Activated CD4-positive, CD25-positive, alpha-beta regulatory T cell treated with anti-CD3 and anti-CD28 coated beads, Interleukin-2, amount 50 U/mL, for 72 hours (primary cell): ENCODE data around the gene SLC41A3.
"Not testable (repeated sequence)": the region's sequence is repeated elsewhere in the genome, so short reads cannot be mapped to it uniquely, and the experiment has no call there.

Experiments used
- DNase-seq: peaks from one replicate; pipeline ENCODE4 v3.0.0; 2021

Gene SLC41A3

DNA sequence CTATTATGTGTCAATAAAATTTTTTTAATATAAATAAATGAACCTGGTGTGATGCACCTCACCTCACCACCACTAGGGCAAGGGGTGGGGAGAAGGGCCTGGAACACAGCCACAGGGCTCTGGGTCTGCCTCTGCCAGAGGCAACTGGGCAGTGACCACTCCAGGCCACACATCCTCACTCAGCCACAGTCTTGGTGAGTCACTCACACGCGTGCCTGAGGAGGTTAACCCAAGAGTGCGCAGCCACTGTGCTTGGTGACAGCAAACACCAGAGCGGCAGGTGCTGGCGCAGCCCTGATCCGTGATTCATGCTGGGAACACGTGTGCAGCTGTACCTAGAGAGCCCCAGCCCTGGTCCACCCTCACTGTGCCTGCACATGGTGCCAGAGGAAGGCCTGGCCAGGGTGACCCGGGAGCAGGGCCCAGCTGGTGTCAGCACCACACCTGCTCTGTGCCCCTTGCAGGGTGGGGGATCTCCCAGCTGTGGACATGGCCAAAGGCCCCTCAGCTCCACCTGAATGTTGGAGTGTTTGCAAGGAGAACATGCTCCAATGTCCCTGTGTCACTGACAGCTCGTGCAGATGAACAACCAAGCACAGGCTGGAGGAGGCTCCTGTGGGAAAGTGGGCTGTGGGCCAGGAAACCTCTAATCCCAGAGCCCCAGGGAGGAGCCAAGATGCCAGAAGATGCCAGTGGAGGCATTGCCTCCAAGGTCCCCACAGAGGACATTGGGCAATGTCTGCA is 2.1 kb downstream of the SLC41A3 start:
- DNase-seq, result no peak

DNA sequence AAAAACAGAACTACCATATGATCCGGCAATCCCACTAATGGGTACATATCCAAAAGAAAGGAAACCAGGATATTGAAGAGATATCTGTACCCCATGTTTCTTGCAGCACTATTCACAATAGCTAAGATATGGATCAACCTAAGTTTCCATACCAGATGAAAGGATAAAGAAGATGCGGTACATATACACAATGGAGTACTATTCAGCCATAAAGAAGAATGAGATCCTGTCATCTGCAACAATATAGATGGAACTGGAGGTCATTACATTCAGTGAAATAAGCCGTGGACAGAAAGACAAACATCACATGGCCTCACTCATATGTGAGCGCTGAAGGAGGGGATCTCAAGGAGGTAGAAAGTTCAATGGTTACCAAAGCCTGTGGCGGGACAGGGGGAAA is 3.0 kb downstream of the SLC41A3 start:
- no peak for DNase-seq

GRCh38 chr3:126078866-126079265 is 5.1 kb downstream of the SLC41A3 start:
- no peak for DNase-seq

GRCh38 chr3:126077754-126078153 is 6.2 kb downstream of the SLC41A3 start:
- DNase-seq, result no peak

DNA sequence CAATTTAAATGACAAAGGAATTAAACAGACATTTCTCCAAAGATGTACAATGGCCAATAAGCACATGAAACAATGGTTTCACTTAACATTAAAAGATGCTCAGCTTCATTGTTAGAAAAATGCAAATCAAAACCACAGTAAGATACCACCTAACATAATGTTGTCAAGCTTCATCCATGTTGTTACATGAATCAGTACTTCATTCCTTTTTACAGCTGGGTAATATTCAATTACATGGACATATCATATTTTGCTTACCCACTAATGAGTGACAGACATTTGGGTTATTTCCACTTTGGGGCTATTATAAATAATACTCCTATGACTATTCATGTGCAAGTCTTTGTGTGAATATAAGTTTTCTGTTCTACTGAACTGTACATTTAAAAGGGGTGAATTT is 7.8 kb downstream of the SLC41A3 start:
- DNase-seq, result no peak

DNA sequence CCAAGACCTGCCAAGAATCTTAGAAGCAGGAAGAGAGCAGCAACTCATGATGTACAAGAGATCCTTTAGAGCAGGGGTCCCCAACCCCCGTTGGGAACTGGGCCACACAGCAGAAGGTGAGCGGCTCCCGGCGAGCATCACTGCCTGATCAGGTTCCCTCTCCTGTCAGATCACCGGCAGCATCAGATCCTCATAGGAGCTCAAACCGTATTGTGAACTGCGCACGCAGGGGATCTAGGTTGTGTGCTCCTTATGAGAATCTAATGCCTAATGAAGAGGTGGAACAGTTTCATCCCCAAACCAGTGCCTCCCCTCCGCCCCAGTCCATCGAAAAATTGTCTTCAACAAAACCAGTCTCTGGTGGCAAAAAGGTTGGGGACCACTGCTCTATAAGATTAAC is 13.8 kb downstream of the SLC41A3 start:
- no peak for DNase-seq

- DNase-seq, result no peak
These were observed 16.0 kb downstream of the SLC41A3 start for GRCh38 chr3:126067959-126068358.

GRCh38 chr3:126066676-126067075 is 17.2 kb downstream of the SLC41A3 start:
- DNase-seq, result not testable (repeated sequence)

GRCh38 chr3:126065876-126066275 is 18.0 kb downstream of the SLC41A3 start:
- DNase-seq, result no peak

DNA sequence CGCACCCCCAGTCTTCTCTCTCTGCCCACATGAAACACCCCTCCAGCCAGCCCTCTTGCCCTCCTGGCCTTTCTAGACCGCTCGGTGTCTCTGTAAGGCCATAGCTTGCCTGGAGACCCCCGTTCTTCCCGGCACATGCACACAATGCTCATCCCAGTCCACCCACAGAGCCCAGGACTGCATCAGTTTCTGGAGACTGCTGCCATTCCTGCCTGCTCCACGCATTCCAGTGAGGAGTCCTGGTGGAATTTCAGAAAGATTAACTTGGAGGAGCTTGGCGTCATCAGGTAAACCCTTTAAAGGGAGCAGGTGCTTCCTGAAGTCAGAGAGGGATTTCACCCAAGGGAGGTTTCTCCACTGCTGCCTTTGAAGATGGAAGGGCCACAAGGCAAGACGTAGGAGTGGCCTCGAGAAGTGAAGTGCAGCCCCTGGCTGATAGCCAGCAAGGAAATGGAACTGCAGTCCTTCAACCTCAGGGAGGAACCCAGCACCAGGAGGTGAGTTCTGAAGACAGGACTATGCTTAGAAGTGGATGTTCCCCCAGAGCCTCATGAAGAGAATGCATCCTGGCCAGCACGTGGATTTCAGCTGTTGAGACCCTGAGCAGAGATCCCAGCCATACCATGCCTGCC is 19.2 kb downstream of the SLC41A3 start:
- DNase-seq, result no peak

GRCh38 chr3:126063358-126063965 is 20.5 kb downstream of the SLC41A3 start:
- DNase-seq, result no peak

DNA sequence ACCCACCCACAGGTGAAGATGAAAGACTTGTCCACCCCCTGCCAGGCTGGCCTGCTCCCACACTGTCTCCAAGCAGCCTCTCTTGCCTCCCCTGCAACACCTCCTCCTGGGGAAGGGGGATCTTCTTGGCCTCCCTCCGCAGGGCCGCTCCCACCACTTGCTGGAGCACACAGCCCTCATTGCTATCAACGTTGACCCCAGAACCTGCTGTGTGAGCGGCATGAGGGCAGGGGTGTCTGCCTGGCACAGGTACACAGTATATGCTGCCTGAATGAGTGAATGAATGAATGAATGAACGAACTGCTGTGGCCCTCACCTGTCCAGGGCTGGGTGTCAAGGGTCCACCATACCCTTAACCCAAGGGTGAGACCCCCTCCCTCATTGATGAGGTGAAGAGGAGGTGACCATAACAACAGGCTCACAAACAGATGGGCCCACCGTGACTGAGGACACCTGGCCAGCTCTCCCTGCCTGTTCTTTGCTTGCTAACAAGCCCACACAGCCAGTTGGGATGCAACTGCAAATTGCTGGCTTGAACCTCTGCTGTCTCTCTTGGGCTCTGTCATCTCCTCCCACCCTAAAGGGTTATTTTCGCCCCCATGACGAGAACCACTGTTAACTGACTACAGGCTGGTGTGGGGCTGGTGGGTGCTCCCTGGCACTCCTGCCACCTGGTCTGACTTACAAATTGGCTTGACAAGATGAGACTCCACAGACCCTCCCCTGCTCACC is 22.5 kb downstream of the SLC41A3 start:
- no peak for DNase-seq

DNA sequence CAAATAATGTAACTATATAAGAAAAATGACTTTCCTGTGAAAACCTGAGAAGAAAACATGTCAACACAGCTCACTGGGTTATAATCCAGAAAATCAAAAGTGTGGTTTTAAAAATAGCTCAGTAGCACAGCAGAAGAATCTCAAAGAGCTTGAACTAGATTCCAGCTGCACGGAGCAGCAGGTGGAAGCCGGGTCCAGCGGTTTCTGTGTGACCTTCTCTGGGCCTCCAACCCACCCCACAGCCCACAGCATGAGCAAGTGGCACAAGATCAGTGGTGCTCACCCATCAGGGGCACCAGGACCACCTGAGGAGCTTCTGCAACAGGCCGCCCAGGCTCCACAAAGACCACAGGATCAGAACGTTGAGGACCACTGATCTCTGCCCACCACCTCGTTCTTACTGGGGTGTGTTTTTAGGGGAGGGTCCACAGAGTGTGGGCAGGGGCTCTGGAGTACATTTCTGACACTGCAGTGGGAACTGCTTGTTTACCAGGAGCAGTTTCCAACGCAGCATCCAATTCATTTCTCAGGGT is 23.2 kb downstream of the SLC41A3 start:
- no peak for DNase-seq

DNA sequence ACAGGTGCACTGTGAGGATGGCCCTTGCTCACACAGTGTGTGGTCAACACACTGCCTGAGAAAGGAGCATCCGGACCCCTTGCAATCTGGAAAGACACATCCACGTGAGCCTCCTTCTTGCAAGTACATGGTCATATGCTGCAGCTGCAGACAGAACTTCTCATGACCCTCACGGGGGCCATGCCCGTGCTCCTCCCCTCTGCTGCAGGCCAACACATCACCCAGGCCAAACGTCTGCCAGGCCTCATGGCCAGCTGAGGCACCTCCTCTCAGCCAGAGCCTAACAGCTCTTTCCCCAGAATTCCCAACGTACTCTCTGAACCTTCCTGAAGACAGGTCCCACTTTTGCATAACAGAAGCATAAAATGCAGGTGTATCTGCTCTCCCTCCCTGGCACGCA is 25.3 kb downstream of the SLC41A3 start:
- DNase-seq, result no peak

- DNase-seq, result no peak
These were observed 26.0 kb downstream of the SLC41A3 start for GRCh38 chr3:126057936-126058335.

GRCh38 chr3:126057501-126057819 is 26.5 kb downstream of the SLC41A3 start:
- DNase-seq, result no peak

DNA sequence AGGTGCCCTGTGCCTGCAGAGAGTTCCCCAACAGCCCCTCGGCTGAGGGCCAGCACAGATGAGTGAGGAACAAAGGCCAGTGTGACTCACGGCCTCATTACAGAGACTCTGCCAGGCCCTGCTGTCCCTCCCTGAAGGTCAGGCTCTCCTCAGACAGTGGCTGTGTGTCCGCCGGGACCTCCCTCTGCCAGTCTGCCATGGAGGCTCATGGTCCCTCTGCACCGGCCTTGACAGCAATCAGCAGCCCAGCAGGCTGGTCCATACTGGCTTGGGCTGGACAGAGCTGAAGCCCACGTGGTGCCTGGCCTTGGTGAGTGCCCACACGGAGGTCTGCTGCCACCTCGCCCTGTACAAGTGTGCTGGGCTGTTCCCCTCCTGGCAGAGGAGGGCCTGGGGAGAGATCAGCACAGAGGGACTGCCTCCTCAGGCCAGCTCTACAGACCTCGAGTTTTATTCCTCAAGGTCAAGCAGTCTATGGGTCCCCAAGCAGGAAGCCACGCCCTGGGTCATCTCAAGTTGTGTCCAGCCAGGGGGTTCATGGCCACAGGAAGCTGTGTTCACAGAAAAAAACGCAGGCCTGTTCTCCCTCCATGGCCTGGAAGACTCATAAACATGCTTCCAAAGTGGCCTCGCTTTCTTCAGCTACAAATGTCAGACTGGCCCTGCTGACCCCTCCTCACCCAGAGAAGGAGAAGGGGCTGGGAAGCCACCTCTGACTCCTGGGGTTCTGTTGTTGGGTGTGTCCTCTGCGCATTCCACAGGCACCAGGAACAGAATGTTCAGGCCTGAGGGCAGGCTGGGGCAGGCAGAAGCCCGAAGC is 27.0 kb downstream of the SLC41A3 start:
- no peak for DNase-seq

DNA sequence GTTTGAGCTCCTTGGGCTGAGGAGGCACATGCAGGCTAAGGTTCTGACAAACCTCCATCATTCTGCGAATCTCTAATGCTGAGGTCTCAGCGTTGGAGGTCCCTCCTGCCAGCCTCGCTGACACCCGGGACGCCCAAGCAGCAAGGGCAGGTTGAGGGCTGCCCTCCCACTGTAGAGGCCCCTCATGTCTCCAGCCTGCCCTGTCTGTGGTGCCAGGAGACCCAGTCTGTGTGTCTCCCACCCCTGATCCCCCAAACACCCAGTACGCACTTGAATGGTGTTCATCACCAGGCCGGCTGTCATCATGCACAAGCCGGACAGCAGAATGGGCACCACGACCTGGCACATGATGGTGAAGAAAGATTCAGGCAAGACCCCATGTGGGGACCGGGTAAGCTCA is 27.8 kb downstream of the SLC41A3 start:
- no peak for DNase-seq

DNA sequence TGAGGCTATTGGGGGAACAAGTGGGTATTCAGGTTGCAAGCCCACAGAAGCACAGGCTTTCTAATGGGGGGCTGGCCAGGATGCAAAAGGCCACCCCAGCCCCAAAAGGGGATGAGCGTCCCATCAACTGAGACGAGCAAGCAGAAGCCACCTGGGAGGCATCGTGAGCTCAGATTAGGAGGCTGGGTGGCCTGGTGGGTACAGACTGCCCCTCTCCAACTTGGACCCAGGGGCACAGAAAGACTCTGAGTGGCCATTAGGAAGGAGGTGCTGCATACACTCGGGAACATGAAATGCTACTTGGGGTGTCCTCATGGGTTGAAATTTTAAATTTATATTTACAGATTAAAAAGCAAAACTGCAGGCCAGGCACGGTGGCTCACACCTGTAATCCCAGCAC is 29.1 kb downstream of the SLC41A3 start:
- DNase-seq, result no peak

DNA sequence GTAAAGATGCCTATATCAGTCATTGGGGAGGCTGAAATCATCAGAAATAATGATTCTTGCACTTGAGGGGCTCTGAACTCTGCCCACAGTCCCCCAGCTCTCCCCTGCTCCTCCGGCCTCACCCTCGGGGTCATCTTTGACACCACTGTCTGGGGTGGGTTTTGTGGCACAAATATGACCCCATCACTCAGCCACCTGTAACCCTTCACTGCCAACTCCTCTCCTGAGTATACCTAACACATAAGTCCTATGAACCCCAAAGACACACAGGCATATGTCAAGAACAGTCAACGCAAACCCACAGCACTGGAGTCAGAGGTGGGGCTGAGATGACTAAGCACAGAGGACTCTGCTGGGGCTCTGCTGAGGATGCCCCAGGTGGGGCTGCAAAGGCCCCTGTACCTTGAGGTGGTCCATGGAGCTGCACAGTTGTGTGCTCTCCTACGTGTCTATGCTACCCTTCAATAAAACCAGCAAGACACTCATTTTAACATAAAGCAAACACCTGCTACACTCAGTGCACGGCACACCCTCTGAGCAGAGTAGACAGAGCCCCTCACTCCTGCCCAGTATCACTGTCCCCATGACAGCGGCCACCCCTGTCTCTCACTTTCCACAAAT is 29.9 kb downstream of the SLC41A3 start:
- DNase-seq, result no peak

GRCh38 chr3:126053513-126053912 is 30.4 kb downstream of the SLC41A3 start:
- DNase-seq, result no peak
